ENCODE results near the gene MED13L. TPM values are rescaled to one million over a fixed set of nuclear protein-coding genes. Genes with fewer than 3 reads are reported as not detected.

Gene MED13L
- total and polyA plus RNA-seq, 2 donors (not counting 3 experiments of a cell fraction or from before 2014, with no cell fraction given), result 27.4 to 93.6 TPM

DNA sequence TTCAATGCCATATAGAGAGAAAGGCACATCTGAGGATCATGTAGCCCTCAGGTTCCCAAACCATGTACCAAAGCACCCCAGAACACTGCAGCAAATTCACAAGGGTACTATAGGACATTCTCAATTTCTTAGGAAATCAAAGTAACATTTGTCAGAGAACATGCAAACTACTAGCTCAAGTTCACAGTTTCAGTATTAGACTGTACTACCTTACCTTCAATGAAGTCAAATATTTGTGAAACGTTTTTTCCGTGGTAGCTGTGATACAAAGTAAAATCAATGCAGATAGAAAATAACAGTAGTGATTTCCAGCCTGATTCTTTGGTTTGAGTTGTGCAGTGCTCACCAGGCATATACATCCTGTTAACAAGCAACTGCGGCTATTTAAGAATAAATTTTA lies 197.1 kb downstream of the MED13L start:
- peaks cover 7% of the 10 kb centered on the region for H3K79me2 ChIP-seq (ENCODE audit: control insufficient read depth, insufficient read depth, low read length)

DNA sequence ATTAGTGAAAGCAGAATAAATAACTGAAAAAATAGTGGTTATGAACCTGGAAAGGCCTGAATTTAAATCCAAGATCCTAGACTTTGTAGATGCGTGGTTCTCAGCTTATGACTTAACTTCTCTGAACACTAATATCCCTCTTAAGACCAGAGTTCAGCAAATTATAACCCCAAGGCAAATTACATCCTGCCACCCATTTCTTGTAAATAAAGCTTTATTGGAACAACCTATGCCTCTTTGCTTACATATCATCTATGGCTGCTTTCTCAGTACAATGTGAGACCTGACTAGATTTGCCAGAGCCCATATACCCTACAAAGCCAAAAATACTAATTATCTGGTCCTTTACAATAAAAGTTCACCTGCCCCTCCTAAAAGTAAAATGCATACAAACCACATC lies 199.1 kb downstream of the MED13L start:
- no peaks in the 10 kb centered on the region for H3K9me1 ChIP-seq (replicated peaks; ENCODE audit: control insufficient read depth, extremely low read depth, insufficient read depth, low read length)
- H3K9me3 ChIP-seq (replicated peaks; ENCODE audit: control insufficient read depth, insufficient read depth, low read length), result no peaks in the 10 kb centered on the region
- H3K4me2 ChIP-seq (ENCODE audit: insufficient read depth, low read length), result no peak overlapping the region
- FAIRE-seq (no peak), DNase-seq (ENCODE audit: low read depth, low spot score) (no peak)
- no peaks in the 10 kb centered on the region for H4K20me1 ChIP-seq (replicated peaks; ENCODE audit: control insufficient read depth, extremely low read depth, insufficient read depth, low read length)
- H2AFZ ChIP-seq (ENCODE audit: low read depth, low read length), result no peak overlapping the region
- dilution Hi-C loops (cut with MboI; ENCODE audit: extremely low pct_ligation_motif_present, low sequenced_read_pairs), result no loop called here
- H3K27me3 ChIP-seq (ENCODE audit: control insufficient read depth in 2 of 2, insufficient read depth in 2 of 2, low read length in 2 of 2), result no peaks in the 10 kb centered on the region
- TF ChIP-seq POLR2A (IDR thresholded peaks at IDR 0.05; ENCODE audit: low read depth, low read length) (no peak), EZH2 (IDR thresholded peaks at IDR 0.05; ENCODE audit: borderline replicate concordance, low read depth, low read length, severe bottlenecking) (no peak), POLR2AphosphoS5 (IDR thresholded peaks at IDR 0.05; ENCODE audit: insufficient read depth, low read depth, low read length) (no peak), FOS (IDR thresholded peaks at IDR 0.05; ENCODE audit: borderline replicate concordance, insufficient read depth, low read length) (no peak), GATA2 (IDR thresholded peaks at IDR 0.05; ENCODE audit: insufficient read depth, insufficient read length, low read depth, low read length) (no peak), MYC (IDR thresholded peaks at IDR 0.05; ENCODE audit: low read depth, low read length) (no peak), JUN (IDR thresholded peaks at IDR 0.05; ENCODE audit: borderline replicate concordance, insufficient read depth, insufficient read length, low read depth) (no peak)
- TF ChIP-seq, protein P1, sequence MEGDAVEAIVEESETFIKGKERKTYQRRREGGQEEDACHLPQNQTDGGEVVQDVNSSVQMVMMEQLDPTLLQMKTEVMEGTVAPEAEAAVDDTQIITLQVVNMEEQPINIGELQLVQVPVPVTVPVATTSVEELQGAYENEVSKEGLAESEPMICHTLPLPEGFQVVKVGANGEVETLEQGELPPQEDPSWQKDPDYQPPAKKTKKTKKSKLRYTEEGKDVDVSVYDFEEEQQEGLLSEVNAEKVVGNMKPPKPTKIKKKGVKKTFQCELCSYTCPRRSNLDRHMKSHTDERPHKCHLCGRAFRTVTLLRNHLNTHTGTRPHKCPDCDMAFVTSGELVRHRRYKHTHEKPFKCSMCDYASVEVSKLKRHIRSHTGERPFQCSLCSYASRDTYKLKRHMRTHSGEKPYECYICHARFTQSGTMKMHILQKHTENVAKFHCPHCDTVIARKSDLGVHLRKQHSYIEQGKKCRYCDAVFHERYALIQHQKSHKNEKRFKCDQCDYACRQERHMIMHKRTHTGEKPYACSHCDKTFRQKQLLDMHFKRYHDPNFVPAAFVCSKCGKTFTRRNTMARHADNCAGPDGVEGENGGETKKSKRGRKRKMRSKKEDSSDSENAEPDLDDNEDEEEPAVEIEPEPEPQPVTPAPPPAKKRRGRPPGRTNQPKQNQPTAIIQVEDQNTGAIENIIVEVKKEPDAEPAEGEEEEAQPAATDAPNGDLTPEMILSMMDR (IDR thresholded peaks at IDR 0.05; ENCODE audit: extremely low read depth in 1 of 2, insufficient read depth in 1 of 2, low read depth in 1 of 2, low read length in 2 of 2), result no peak
- TF ChIP-seq, protein P2, sequence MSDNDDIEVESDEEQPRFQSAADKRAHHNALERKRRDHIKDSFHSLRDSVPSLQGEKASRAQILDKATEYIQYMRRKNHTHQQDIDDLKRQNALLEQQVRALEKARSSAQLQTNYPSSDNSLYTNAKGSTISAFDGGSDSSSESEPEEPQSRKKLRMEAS (IDR thresholded peaks at IDR 0.05; ENCODE audit: insufficient read depth, insufficient read length), result no peak
- no peaks in the 10 kb centered on the region for H3K4me1 ChIP-seq (ENCODE audit: control insufficient read depth, extremely low read depth, insufficient read depth, low read length)
- ChIA-PET POLR2A (no interaction called here), CTCF (interaction anchor here (2.0 kb wide), 1 partner anchor 10 kb away, joined by 5 read pairs; no protein-coding TSS in a partner anchor)
- no peak overlapping the region for H3K27ac ChIP-seq (ENCODE audit: insufficient read depth, low read depth, low read length)
- no peak overlapping the region for H3K9ac ChIP-seq (replicated peaks; ENCODE audit: extremely low read depth, insufficient read depth, low read length)
- intact Hi-C loops (cut with micrococcal nuclease), result no loop called here
- peaks cover 7% of the 10 kb centered on the region for H3K79me2 ChIP-seq (ENCODE audit: control insufficient read depth, insufficient read depth, low read length)
- BruUV-seq (replicated peaks), result no TSS peak
- no peak overlapping the region for H3K4me3 ChIP-seq (replicated peaks in 1 of 3; ENCODE audit: insufficient read depth in 1 of 3, low read depth in 1 of 3, low read length in 3 of 3)
- no peaks in the 10 kb centered on the region for H3K36me3 ChIP-seq (ENCODE audit: control insufficient read depth in 2 of 2, extremely low read depth in 1 of 2, insufficient read depth in 2 of 2, low read length in 2 of 2)

More for the DNA sequence above, 197.1 kb downstream of the MED13L start:
- Histone ChIP-seq H4K20me1 (replicated peaks; ENCODE audit: control insufficient read depth, extremely low read depth, insufficient read depth, low read length) (peaks cover 2% of the 10 kb centered on the region), H3K4me2 (ENCODE audit: insufficient read depth, low read length) (no peak overlapping the region), H3K4me1 (ENCODE audit: control insufficient read depth, extremely low read depth, insufficient read depth, low read length) (no peaks in the 10 kb centered on the region), H3K27me3 (ENCODE audit: control insufficient read depth in 2 of 2, insufficient read depth in 2 of 2, low read length in 2 of 2) (no peaks in the 10 kb centered on the region), H3K27ac (ENCODE audit: insufficient read depth, low read depth, low read length) (no peak overlapping the region), H2AFZ (ENCODE audit: low read depth, low read length) (no peak overlapping the region), H3K9me3 (replicated peaks; ENCODE audit: control insufficient read depth, insufficient read depth, low read length) (no peaks in the 10 kb centered on the region), H3K36me3 (ENCODE audit: control insufficient read depth in 2 of 2, extremely low read depth in 1 of 2, insufficient read depth in 2 of 2, low read length in 2 of 2) (no peaks in the 10 kb centered on the region), H3K9ac (replicated peaks; ENCODE audit: extremely low read depth, insufficient read depth, low read length) (no peak overlapping the region), H3K4me3 (replicated peaks in 1 of 3; ENCODE audit: insufficient read depth in 1 of 3, low read depth in 1 of 3, low read length in 3 of 3) (no peak overlapping the region), H3K9me1 (replicated peaks; ENCODE audit: control insufficient read depth, extremely low read depth, insufficient read depth, low read length) (no peaks in the 10 kb centered on the region)
- TF ChIP-seq POLR2AphosphoS5 (IDR thresholded peaks at IDR 0.05; ENCODE audit: insufficient read depth, low read depth, low read length) (no peak), JUN (IDR thresholded peaks at IDR 0.05; ENCODE audit: borderline replicate concordance, insufficient read depth, insufficient read length, low read depth) (no peak), MYC (IDR thresholded peaks at IDR 0.05; ENCODE audit: low read depth, low read length) (no peak)
- CTCF ChIA-PET, result interaction anchor here (2.0 kb wide), 1 partner anchor 12 kb away, joined by 5 read pairs; no protein-coding TSS in a partner anchor
- BruUV-seq (replicated peaks), result no TSS peak
- intact Hi-C loops (cut with micrococcal nuclease) (no loop called here), dilution Hi-C loops (cut with MboI; ENCODE audit: extremely low pct_ligation_motif_present, low sequenced_read_pairs) (no loop called here)
- DNase-seq (ENCODE audit: low read depth, low spot score) (no peak), FAIRE-seq (no peak)
- POLR2A ChIA-PET, result no interaction called here
